HepG2 (cell line): Measurements from ENCODE around the gene DNAJA3. TPM values are rescaled to one million over a fixed set of nuclear protein-coding genes. Genes with fewer than 3 reads are reported as not detected.

Source experiments
- ATAC-seq: fragments of 200-7000 bp; cut with Tn5 transposase; 3 replicates; pipeline ENCODE4 v1.9.1; 2020; ENCODE audit warnings: mild to moderate bottlenecking, moderate library complexity
- BruUV-seq: library from RNA; stranded (reverse); fragments of 400-500 nt; replicated peaks from 2 replicates; lab custom pipeline; 2021; lab: Mats Ljungman, UMichigan
- CTCF ChIA-PET: fragments of 300-600 bp; formaldehyde crosslinking; extraction: SDS; loops from one replicate; lab custom pipeline; 2021; ENCODE audit warnings: low total read pairs, inconsistent platforms, low intra/inter-chr PET ratio; lab: Yijun Ruan, JAX
- POLR2A ChIA-PET: fragments of 350-600 bp; sonication (Branson Sonifier 250); formaldehyde crosslinking; loops from one replicate; lab custom pipeline; 2020; ENCODE audit warnings: antibody characterized with exemption, inconsistent platforms; lab: Yijun Ruan, JAX
- DNase-seq: peaks from one replicate; pipeline ENCODE4 v3.0.0-alpha.2; 2015; ENCODE audit warnings: low spot score
- FAIRE-seq: peaks from 3 replicates; lab custom pipeline; 2011; peaks lifted over from hg19 to GRCh38; lab: Jason Lieb, UNC
- H2AFZ ChIP-seq: one replicate; pipeline ENCODE4 v1.6.1; 2011; ENCODE audit warnings: low read length, inconsistent platforms
- H3K27ac ChIP-seq: fragments of 300-600 bp; 3 replicates; pipeline ENCODE4 v1.8.0; 2011; ENCODE audit warnings: mixed run types, mild to moderate bottlenecking, mixed read lengths, low read length, inconsistent platforms; ENCODE audit not compliant: insufficient read depth; ENCODE audit errors: extremely low read length
- H3K27me3 ChIP-seq, 2 experiments: fragments of 200-600 bp in 1 of 2; 2 replicates in 1 of 2; 3 replicates in 1 of 2; pipeline versions ENCODE4 v1.6.0 to v1.8.0; 2011; ENCODE audit warnings: low read length in 2 of 2, mild to moderate bottlenecking in 2 of 2, moderate library complexity in 2 of 2, inconsistent platforms in 1 of 2; ENCODE audit not compliant: insufficient read depth in 2 of 2, control insufficient read depth in 1 of 2
- H3K36me3 ChIP-seq, 2 experiments: fragments of 200-600 bp in 1 of 2; replicated peaks in 1 of 2; 2 replicates in 1 of 2; 3 replicates in 1 of 2; pipeline versions ENCODE4 v1.5.1 to v1.8.0; 2011; ENCODE audit warnings: low read length in 2 of 2, inconsistent platforms in 1 of 2; ENCODE audit not compliant: insufficient read depth in 2 of 2, control insufficient read depth in 1 of 2
- H3K4me1 ChIP-seq: 2 replicates; pipeline ENCODE4 v1.5.1; 2012; ENCODE audit warnings: low read length, inconsistent platforms; ENCODE audit not compliant: insufficient read depth
- H3K4me2 ChIP-seq: 2 replicates; pipeline ENCODE4 v1.6.0; 2011; ENCODE audit warnings: low read depth, low read length, inconsistent platforms
- H3K4me3 ChIP-seq, 3 experiments: fragments of 200-600 bp in 1 of 3; sonication (generic), shearing (Covaris generic) in 1 of 3; replicated peaks in 1 of 3; 2 replicates each; pipeline ENCODE4 v1.5.1; 2011 to 2016; ENCODE audit warnings: low read length in 3 of 3, inconsistent platforms in 2 of 3, low read depth in 2 of 3, mild to moderate bottlenecking in 2 of 3, control low read depth in 1 of 3, mixed read lengths in 1 of 3; ENCODE audit not compliant: insufficient read depth in 1 of 3
- H3K79me2 ChIP-seq: one replicate; pipeline ENCODE4 v1.6.1; 2011; ENCODE audit warnings: low read length, inconsistent platforms; ENCODE audit not compliant: insufficient read depth
- H3K9ac ChIP-seq: 2 replicates; pipeline ENCODE4 v1.6.0; 2011; ENCODE audit warnings: mild to moderate bottlenecking, low read depth, low read length, inconsistent platforms; ENCODE audit not compliant: insufficient read depth
- H3K9me3 ChIP-seq: 2 replicates; pipeline ENCODE4 v1.5.1; 2012; ENCODE audit warnings: mild to moderate bottlenecking, low read length
- H4K20me1 ChIP-seq: 2 replicates; pipeline ENCODE4 v1.6.0; 2011; ENCODE audit warnings: inconsistent platforms, mild to moderate bottlenecking, low read length, moderate library complexity; ENCODE audit not compliant: insufficient read depth
- ELF3 ChIP-seq: IDR thresholded peaks from 2 replicates; pipeline ENCODE4 v1.6.1; 2016; ENCODE audit warnings: missing genetic modification reagents, missing compliant biosample characterization
- FOSL2 ChIP-seq: sonication (generic); formaldehyde crosslinking; IDR thresholded peaks from 2 replicates; pipeline ENCODE4 v1.4.0; 2020; ENCODE audit warnings: missing genetic modification reagents
- GLMP ChIP-seq: sonication (generic); formaldehyde crosslinking; IDR thresholded peaks from 2 replicates; pipeline ENCODE4 v1.9.0; 2021; ENCODE audit warnings: missing genetic modification reagents, mild to moderate bottlenecking, borderline replicate concordance
- GRHL1 ChIP-seq: sonication (generic); formaldehyde crosslinking; conservative IDR thresholded peaks from 2 replicates; pipeline ENCODE4 v1.8.0; 2022; ENCODE audit warnings: missing genetic modification reagents
- PHF8 ChIP-seq: sonication (generic); formaldehyde crosslinking; IDR thresholded peaks from 2 replicates; pipeline ENCODE4 v1.5.0; 2020; ENCODE audit warnings: missing genetic modification reagents
- RAD51 ChIP-seq: fragments of 450-650 bp; IDR thresholded peaks from 2 replicates; pipeline ENCODE4 v1.6.1; 2016; ENCODE audit warnings: borderline replicate concordance
- RARA ChIP-seq: IDR thresholded peaks from 2 replicates; pipeline ENCODE4 v1.6.1; 2016; ENCODE audit warnings: missing genetic modification reagents, missing compliant biosample characterization
- SAFB2 ChIP-seq: sonication (generic); formaldehyde crosslinking; IDR thresholded peaks from 2 replicates; pipeline ENCODE4 v1.5.1; 2020; ENCODE audit warnings: missing genetic modification reagents, low read depth, mild to moderate bottlenecking, borderline replicate concordance
- SIN3B ChIP-seq: fragments of 150-350 bp; IDR thresholded peaks from 2 replicates; pipeline ENCODE4 v1.6.1; 2014; ENCODE audit warnings: low read length
- SMAD9 ChIP-seq: sonication (generic); formaldehyde crosslinking; IDR thresholded peaks from 2 replicates; pipeline ENCODE4 v1.5.1; 2020; ENCODE audit warnings: mild to moderate bottlenecking, missing genetic modification reagents
- SMARCE1 ChIP-seq: fragments of 450-650 bp; IDR thresholded peaks from 2 replicates; pipeline ENCODE4 v1.6.1; 2017; ENCODE audit warnings: borderline replicate concordance
- TAF1 ChIP-seq: sonication (generic); formaldehyde crosslinking; IDR thresholded peaks from 2 replicates; pipeline ENCODE4 v1.4.0; 2020; ENCODE audit warnings: missing genetic modification reagents
- ZFP90 ChIP-seq: sonication (generic); formaldehyde crosslinking; IDR thresholded peaks from 2 replicates; pipeline ENCODE4 v1.8.0; 2022; ENCODE audit warnings: missing genetic modification reagents, mild to moderate bottlenecking, inconsistent platforms, borderline replicate concordance
- ZNF496 ChIP-seq: sonication (generic); formaldehyde crosslinking; IDR thresholded peaks from 2 replicates; pipeline ENCODE4 v1.8.1; 2023; ENCODE audit warnings: mild to moderate bottlenecking, moderate library complexity, missing genetic modification reagents; ENCODE audit not compliant: insufficient replicate concordance
- WGBS: methylation state at CpG from one replicate; pipeline ENCODE4 v1.1.6; 2017; ENCODE audit warnings: low lambda C conversion rate; 5-methylcytosine and 5-hydroxymethylcytosine counted together
- in situ Hi-C: cut with HindIII; loops from 2 replicates; pipeline ENCODE4 v1.10.0; 2017; ENCODE audit warnings: low pct_unique_long_range_greater_than_20kb; ENCODE audit not compliant: extremely low pct_ligation_motif_present
- intact Hi-C: fragments of 100-400 bp; cut with micrococcal nuclease; formaldehyde crosslinking; loops from one replicate; pipeline ENCODE4 v1.10.0; 2022; ENCODE audit not compliant: unreplicated experiment
- polyA plus RNA-seq, 8 experiments: library from polyadenylated mRNA; depleted of rRNA in 3 of 8; stranded (reverse) in 7 of 8; unstranded in 1 of 8; fragments of >200 nt; fragmentation: Illumina TruSeq in 4 of 8; extraction: Trizol in 4 of 8; gene quantifications; 2 replicates each; pipeline versions ENCODE4 v1.2.1 to v1.2.3, GENCODE V29; 2011 to 2016; ENCODE audit warnings: low read depth in 4 of 8, missing spikeins in 1 of 8, mixed read lengths in 1 of 8; ENCODE audit not compliant: insufficient read depth in 1 of 8
- total RNA-seq, 5 experiments: library from RNA; depleted of rRNA; stranded (reverse); fragments of >200 nt; fragmentation: Illumina TruSeq; extraction: Trizol; gene quantifications; 2 replicates each; pipeline ENCODE4 v1.2.3, GENCODE V29; 2016; ENCODE audit warnings: low read depth in 1 of 5
- TF ChIP-seq, protein P1 (sequence below): sonication (generic); formaldehyde crosslinking; IDR thresholded peaks from 2 replicates; pipeline ENCODE4 v1.4.0; 2020; ENCODE audit warnings: missing genetic modification reagents
- TF ChIP-seq, protein P2 (sequence below): sonication (generic); formaldehyde crosslinking; IDR thresholded peaks from 2 replicates; pipeline ENCODE4 v1.5.1; 2020; ENCODE audit warnings: missing genetic modification reagents, mild to moderate bottlenecking, borderline replicate concordance

DNAJA3 gene
- total and polyA plus RNA-seq, 2 of the 13 experiments (the other 11 are each of a cell fraction or from before 2014, with no cell fraction given), result 77.0 to 83.3 TPM

GRCh38 chr16:4500272-4500671 lies 74.6 kb downstream of the DNAJA3 start:
- no peaks in the 10 kb centered on the region for H3K27me3 ChIP-seq
- peaks cover 5 to 10% of the 10 kb centered on the region in 2 experiments; a peak in 4 of 5 replicates for H3K36me3 ChIP-seq
- H3K4me2 ChIP-seq, result peak overlapping the region; percentile 45; the same call in 1 of the 2 replicates
- H3K4me1 ChIP-seq, result peaks cover 46% of the 10 kb centered on the region
- no peaks in the 10 kb centered on the region for H3K9me3 ChIP-seq
- peaks cover 54% of the 10 kb centered on the region for H3K79me2 ChIP-seq
- CTCF ChIA-PET, result no interaction called here
- no peak overlapping the region for H3K4me3 ChIP-seq
- BruUV-seq, result no TSS peak
- H3K27ac ChIP-seq, result peak overlapping the region; percentile 37
- POLR2A ChIA-PET, result interaction anchor here (0.9 to 1.5 kb wide), 3 partner anchors 10 to 24 kb away, joined by 3 to 5 read pairs (median 4); partner anchors contain the start of gene HMOX2
- in situ Hi-C loops (loop anchor here (25.0 kb wide), 1 partner anchor 462 kb away; the partner anchor contains the start of gene SEC14L5), intact Hi-C loops (no loop called here)
- peaks cover 7% of the 10 kb centered on the region; the same call in 1 of the 2 replicates for H4K20me1 ChIP-seq
- DNase-seq (peak; percentile 39), ATAC-seq (peak; percentile 80), FAIRE-seq (no peak)
- 70% methylated on average over 2 of the region's 3 CpGs for WGBS
- no peak overlapping the region for H3K9ac ChIP-seq
- no peak overlapping the region for H2AFZ ChIP-seq
- no peak for TF ChIP-seq GRHL1
- no peak for TF ChIP-seq ELF3 (CRISPR knock-in tag)
- TF ChIP-seq SMARCE1, result no peak
- TF ChIP-seq FOSL2 (CRISPR knock-in tag), result peak; percentile 82
- no peak for TF ChIP-seq RAD51
- no peak for TF ChIP-seq TAF1 (CRISPR knock-in tag)
- no peak for TF ChIP-seq PHF8
- TF ChIP-seq RARA (CRISPR knock-in tag), result 0 out of 2 replicates have a peak, but pooled peaks have one; percentile 11
- TF ChIP-seq SAFB2 (CRISPR knock-in tag), result no peak
- no peak for TF ChIP-seq ZNF496 (CRISPR knock-in tag)
- TF ChIP-seq ZFP90 (CRISPR knock-in tag), result no peak
- TF ChIP-seq, protein P1, sequence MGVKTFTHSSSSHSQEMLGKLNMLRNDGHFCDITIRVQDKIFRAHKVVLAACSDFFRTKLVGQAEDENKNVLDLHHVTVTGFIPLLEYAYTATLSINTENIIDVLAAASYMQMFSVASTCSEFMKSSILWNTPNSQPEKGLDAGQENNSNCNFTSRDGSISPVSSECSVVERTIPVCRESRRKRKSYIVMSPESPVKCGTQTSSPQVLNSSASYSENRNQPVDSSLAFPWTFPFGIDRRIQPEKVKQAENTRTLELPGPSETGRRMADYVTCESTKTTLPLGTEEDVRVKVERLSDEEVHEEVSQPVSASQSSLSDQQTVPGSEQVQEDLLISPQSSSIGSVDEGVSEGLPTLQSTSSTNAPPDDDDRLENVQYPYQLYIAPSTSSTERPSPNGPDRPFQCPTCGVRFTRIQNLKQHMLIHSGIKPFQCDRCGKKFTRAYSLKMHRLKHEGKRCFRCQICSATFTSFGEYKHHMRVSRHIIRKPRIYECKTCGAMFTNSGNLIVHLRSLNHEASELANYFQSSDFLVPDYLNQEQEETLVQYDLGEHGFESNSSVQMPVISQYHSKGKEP (CRISPR knock-in tag), result no peak
- TF ChIP-seq GLMP (CRISPR knock-in tag), result no peak
- no peak for TF ChIP-seq SIN3B
- TF ChIP-seq, protein P2, sequence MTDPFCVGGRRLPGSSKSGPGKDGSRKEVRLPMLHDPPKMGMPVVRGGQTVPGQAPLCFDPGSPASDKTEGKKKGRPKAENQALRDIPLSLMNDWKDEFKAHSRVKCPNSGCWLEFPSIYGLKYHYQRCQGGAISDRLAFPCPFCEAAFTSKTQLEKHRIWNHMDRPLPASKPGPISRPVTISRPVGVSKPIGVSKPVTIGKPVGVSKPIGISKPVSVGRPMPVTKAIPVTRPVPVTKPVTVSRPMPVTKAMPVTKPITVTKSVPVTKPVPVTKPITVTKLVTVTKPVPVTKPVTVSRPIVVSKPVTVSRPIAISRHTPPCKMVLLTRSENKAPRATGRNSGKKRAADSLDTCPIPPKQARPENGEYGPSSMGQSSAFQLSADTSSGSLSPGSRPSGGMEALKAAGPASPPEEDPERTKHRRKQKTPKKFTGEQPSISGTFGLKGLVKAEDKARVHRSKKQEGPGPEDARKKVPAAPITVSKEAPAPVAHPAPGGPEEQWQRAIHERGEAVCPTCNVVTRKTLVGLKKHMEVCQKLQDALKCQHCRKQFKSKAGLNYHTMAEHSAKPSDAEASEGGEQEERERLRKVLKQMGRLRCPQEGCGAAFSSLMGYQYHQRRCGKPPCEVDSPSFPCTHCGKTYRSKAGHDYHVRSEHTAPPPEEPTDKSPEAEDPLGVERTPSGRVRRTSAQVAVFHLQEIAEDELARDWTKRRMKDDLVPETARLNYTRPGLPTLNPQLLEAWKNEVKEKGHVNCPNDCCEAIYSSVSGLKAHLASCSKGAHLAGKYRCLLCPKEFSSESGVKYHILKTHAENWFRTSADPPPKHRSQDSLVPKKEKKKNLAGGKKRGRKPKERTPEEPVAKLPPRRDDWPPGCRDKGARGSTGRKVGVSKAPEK (CRISPR knock-in tag), result no peak
- TF ChIP-seq SMAD9 (CRISPR knock-in tag), result no peak
